HG03139 (cell line): ENCODE data around the gene DSCAML1.

Source experiments
- ATAC-seq: cut with Tn5 transposase; IDR thresholded peaks from one replicate; pipeline ENCODE4 v1.9.1; 2021; ENCODE audit not compliant: unreplicated experiment

DSCAML1 gene

GRCh38 chr11:117831661-117832415 lies 34.8 kb upstream of the DSCAML1 start:
- no peak for ATAC-seq

GRCh38 chr11:117830674-117831351 lies 33.8 kb upstream of the DSCAML1 start:
- no peak for ATAC-seq

- no peak for ATAC-seq
Observed at GRCh38 chr11:117830072-117830471, 33.1 kb upstream of the DSCAML1 start.

GRCh38 chr11:117829369-117829725 lies 32.3 kb upstream of the DSCAML1 start:
- ATAC-seq = no peak

GRCh38 chr11:117828611-117829368 lies 31.8 kb upstream of the DSCAML1 start:
- no peak for ATAC-seq

- no peak for ATAC-seq
Observed at GRCh38 chr11:117827521-117828511, 30.8 kb upstream of the DSCAML1 start.

- no peak for ATAC-seq
Observed at GRCh38 chr11:117826832-117827231, 29.8 kb upstream of the DSCAML1 start.

- no peak for ATAC-seq
Observed at GRCh38 chr11:117826190-117826570, 29.2 kb upstream of the DSCAML1 start.

GRCh38 chr11:117825538-117826189 lies 28.6 kb upstream of the DSCAML1 start:
- ATAC-seq = no peak

- no peak for ATAC-seq
Observed at GRCh38 chr11:117824571-117825537, 27.8 kb upstream of the DSCAML1 start, which contains the start of gene FXYD2. TSS of gene FXYD2 (minus strand) at chr11:117824744. CDS start at chr11:117824678, 66 bp downstream.

GRCh38 chr11:117823946-117824420 lies 27.0 kb upstream of the DSCAML1 start:
- no peak for ATAC-seq

- ATAC-seq = no peak
Observed at GRCh38 chr11:117823294-117823945, 26.4 kb upstream of the DSCAML1 start.

GRCh38 chr11:117822074-117823033 lies 25.3 kb upstream of the DSCAML1 start:
- ATAC-seq = no peak

GRCh38 chr11:117821431-117821830 lies 24.4 kb upstream of the DSCAML1 start:
- no peak for ATAC-seq

- ATAC-seq = no peak
Observed at GRCh38 chr11:117820516-117820915, 23.5 kb upstream of the DSCAML1 start.

GRCh38 chr11:117820071-117820470 lies 23.1 kb upstream of the DSCAML1 start:
- no peak for ATAC-seq
